SU-DHL-6 (cell line): ENCODE results near the gene NPM1.

Experiments
- EZH2phosphoT487 ChIP-seq: fragments of 200-600 bp; sonication (generic), shearing (Covaris generic); conservative IDR thresholded peaks from 2 replicates; pipeline ENCODE4 v1.6.1; 2018; ENCODE audit warnings: mild to moderate bottlenecking, antibody characterized with exemption, low read length, moderate library complexity, mixed read lengths
- TF ChIP-seq, protein P1 (sequence below): fragments of 200-600 bp; sonication (generic); IDR thresholded peaks from one replicate; pipeline ENCODE4 v1.5.1; 2017; ENCODE audit warnings: antibody characterized with exemption, mild to moderate bottlenecking, low read length, moderate library complexity; ENCODE audit not compliant: insufficient read depth, poor library complexity, severe bottlenecking

DNA sequence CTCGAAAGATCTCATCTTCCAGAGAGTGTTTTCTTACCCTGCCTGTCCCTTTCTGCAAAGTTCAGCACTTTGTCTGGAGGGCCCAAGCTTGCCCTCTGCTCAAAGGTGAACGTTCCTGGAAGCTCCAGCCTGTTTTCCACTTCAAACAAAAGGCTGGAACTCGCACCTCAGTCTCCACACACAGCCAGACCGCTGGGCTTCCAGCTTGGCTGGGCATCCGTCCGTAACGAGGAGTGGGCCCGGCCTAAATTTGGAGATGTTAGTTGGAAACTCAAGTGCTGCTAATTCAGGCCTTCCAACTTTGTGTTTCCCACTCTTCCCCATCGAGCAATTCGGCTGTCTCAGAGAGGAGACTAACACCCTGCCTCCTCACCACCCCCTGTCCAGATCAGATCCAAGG lies 66.9 kb downstream of the NPM1 start:
- TF ChIP-seq, protein P1, sequence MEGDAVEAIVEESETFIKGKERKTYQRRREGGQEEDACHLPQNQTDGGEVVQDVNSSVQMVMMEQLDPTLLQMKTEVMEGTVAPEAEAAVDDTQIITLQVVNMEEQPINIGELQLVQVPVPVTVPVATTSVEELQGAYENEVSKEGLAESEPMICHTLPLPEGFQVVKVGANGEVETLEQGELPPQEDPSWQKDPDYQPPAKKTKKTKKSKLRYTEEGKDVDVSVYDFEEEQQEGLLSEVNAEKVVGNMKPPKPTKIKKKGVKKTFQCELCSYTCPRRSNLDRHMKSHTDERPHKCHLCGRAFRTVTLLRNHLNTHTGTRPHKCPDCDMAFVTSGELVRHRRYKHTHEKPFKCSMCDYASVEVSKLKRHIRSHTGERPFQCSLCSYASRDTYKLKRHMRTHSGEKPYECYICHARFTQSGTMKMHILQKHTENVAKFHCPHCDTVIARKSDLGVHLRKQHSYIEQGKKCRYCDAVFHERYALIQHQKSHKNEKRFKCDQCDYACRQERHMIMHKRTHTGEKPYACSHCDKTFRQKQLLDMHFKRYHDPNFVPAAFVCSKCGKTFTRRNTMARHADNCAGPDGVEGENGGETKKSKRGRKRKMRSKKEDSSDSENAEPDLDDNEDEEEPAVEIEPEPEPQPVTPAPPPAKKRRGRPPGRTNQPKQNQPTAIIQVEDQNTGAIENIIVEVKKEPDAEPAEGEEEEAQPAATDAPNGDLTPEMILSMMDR, result no peak
- TF ChIP-seq EZH2phosphoT487, result no peak
